GM12892 (cell line): ENCODE measurements around the gene ZNF287.

Experiments
- POLR2A ChIP-seq: IDR thresholded peaks from 2 replicates; pipeline ENCODE4 v1.6.1; 2011; ENCODE audit warnings: low read depth, low read length, control low read depth
- POLR2AphosphoS5 ChIP-seq: IDR thresholded peaks from 2 replicates; pipeline ENCODE4 v1.6.1; 2011; ENCODE audit warnings: low read depth, low read length, control low read depth

DNA sequence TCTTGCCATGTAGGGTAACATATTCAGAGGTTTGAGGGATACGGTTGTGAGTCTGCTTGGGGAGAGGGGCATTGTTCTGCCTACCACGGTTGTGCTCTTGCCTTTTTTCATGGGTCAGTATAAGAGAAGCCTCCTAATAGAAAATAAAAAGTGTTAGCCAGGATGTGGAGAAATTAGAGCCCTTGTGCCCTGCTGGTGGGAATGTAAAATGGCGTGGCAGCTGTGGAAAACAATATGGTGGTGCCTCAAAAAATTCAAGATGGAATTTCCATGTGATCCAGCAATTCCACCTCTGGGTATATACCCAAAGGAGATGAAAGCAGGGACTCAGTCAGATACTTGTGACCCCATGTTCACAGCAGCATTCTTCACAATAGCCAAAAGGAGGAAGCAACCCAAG lies 62.8 kb downstream of the ZNF287 start:
- TF ChIP-seq POLR2A (no peak), POLR2AphosphoS5 (no peak)
